Kidney (tissue), 14 donors: ENCODE results near the gene PRICKLE1. TPM values are rescaled to one million over a fixed set of nuclear protein-coding genes. Genes with fewer than 3 reads are reported as not detected.

ENCODE experiments used
- DNase-seq, 5 donors: peaks; one replicate each; pipeline ENCODE4 v3.0.0-alpha.2; 2013 to 2020
- FAIRE-seq: peaks from 2 replicates; lab custom pipeline; 2012; peaks lifted over from hg19 to GRCh38; lab: Jason Lieb, UNC
- H3K27ac ChIP-seq, 2 donors: one replicate each; pipeline ENCODE4 v1.7.0; 2013; ENCODE audit warnings: low read depth in 2 of 2, low read length in 2 of 2, inconsistent platforms in 1 of 2
- H3K27me3 ChIP-seq: one replicate; pipeline ENCODE4 v1.7.1; 2013; ENCODE audit warnings: low read length, inconsistent platforms; ENCODE audit not compliant: control insufficient read depth, insufficient read depth
- H3K36me3 ChIP-seq, 3 donors: one replicate each; pipeline versions ENCODE4 v1.7.0 to v1.7.1; 2013; ENCODE audit warnings: low read length in 3 of 3, control low read depth in 1 of 3, inconsistent platforms in 1 of 3; ENCODE audit not compliant: insufficient read depth in 3 of 3, control insufficient read depth in 2 of 3
- H3K4me1 ChIP-seq, 3 donors: one replicate each; pipeline versions ENCODE4 v1.7.0 to v1.7.1; 2013; ENCODE audit warnings: low read length in 3 of 3, inconsistent platforms in 1 of 3, low read depth in 1 of 3; ENCODE audit not compliant: control insufficient read depth in 2 of 3, insufficient read depth in 2 of 3
- H3K4me3 ChIP-seq, 3 donors: one replicate each; pipeline versions ENCODE4 v1.7.0 to v1.8.1; 2013; ENCODE audit warnings: low read length in 3 of 3, control low read depth in 1 of 3, inconsistent platforms in 1 of 3
- H3K9ac ChIP-seq, 3 donors: one replicate each; pipeline versions ENCODE4 v1.7.0 to v1.7.1; 2013; ENCODE audit warnings: low read length in 3 of 3, control low read depth in 1 of 3, inconsistent platforms in 1 of 3
- H3K9me3 ChIP-seq, 3 donors: one replicate each; pipeline versions ENCODE4 v1.7.0 to v1.7.1; 2013; ENCODE audit warnings: low read length in 3 of 3, control low read depth in 1 of 3, inconsistent platforms in 1 of 3; ENCODE audit not compliant: control insufficient read depth in 2 of 3, insufficient read depth in 1 of 3
- intact Hi-C: fragments of 100-400 bp; cut with DNase I; formaldehyde crosslinking; loops from one replicate; pipeline ENCODE4 v1.11.1; 2022
- polyA plus RNA-seq: library from polyadenylated mRNA; stranded (reverse); fragments of 350-450 nt; fragmentation: Illumina TruSeq; extraction: RNeasy Lipid Tissue Mini Kit (QIAGEN cat#74804); gene quantifications from one replicate; pipeline ENCODE4 v1.2.3, GENCODE V29; 2014; ENCODE audit warnings: low read depth, low replicate concordance; ENCODE audit not compliant: insufficient read depth
- total RNA-seq: library from RNA; stranded (reverse); fragmentation: NEBNext Ultra II Directional; extraction: Animal tissue kit (Norgen Biotek cat#: 25700); gene quantifications from one replicate; pipeline ENCODE4 v1.2.1, GENCODE V29; 2021
- TF ChIP-seq, protein P1 (sequence below): IDR thresholded peaks from 3 replicates; pipeline ENCODE4 v1.5.1; 2012; ENCODE audit warnings: mild to moderate bottlenecking, moderate library complexity, borderline replicate concordance; ENCODE audit not compliant: insufficient read depth; ENCODE audit errors: extremely low read depth
- donor health status: control.
- donor health status: control.
- donor health status: control.
- donor health status: control.
- donor health status: control.
- donor health status: DM: yes; HTN: yes; CAD: no.
- donor health status: Normal renal cell carcinoma (clear cell type).

Gene PRICKLE1
- total and polyA plus RNA-seq, 2 donors from 2014 or later, result 3.9 to 21.7 TPM

DNA sequence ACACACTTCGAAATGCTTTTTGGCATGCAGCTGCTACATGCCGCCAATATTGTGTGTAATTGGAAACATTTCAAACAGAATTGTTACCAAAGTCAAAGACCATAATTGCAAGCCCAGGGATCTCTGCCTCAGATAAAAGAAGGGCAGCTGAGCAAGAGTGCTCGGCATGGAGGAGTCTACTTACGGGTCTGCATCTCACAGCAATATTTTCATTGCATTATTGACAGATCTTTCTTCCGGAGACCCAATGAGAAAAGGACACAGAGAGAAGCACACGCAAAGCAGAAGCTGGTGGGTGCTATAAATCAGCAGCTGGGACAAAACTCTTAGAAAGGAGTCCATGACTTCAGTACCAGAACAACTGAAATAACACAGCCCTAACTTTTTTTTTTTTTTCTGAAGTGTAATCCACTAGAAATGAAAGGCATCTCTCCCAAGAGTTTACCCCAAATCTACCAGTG lies 4.9 kb downstream of the PRICKLE1 start:
- DNase-seq (peak in 1 of 5 donors; percentile 62), FAIRE-seq (no peak)
- TF ChIP-seq, protein P1, sequence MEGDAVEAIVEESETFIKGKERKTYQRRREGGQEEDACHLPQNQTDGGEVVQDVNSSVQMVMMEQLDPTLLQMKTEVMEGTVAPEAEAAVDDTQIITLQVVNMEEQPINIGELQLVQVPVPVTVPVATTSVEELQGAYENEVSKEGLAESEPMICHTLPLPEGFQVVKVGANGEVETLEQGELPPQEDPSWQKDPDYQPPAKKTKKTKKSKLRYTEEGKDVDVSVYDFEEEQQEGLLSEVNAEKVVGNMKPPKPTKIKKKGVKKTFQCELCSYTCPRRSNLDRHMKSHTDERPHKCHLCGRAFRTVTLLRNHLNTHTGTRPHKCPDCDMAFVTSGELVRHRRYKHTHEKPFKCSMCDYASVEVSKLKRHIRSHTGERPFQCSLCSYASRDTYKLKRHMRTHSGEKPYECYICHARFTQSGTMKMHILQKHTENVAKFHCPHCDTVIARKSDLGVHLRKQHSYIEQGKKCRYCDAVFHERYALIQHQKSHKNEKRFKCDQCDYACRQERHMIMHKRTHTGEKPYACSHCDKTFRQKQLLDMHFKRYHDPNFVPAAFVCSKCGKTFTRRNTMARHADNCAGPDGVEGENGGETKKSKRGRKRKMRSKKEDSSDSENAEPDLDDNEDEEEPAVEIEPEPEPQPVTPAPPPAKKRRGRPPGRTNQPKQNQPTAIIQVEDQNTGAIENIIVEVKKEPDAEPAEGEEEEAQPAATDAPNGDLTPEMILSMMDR, result no peak
- intact Hi-C loops, result loop anchor here (10.0 kb wide), 1 partner anchor 100 kb away; no protein-coding TSS in a partner anchor
- H3K27ac ChIP-seq, result no peak overlapping the region
- no peaks in the 10 kb centered on the region for H3K27me3 ChIP-seq
- peaks cover 0 to 4% (median 0%) of the 10 kb centered on the region in 3 donors for H3K4me1 ChIP-seq
- H3K4me3 ChIP-seq, result no peak overlapping the region
- no peak overlapping the region for H3K9ac ChIP-seq
- H3K9me3 ChIP-seq, result no peaks in the 10 kb centered on the region
- no peaks in the 10 kb centered on the region for H3K36me3 ChIP-seq

- Histone ChIP-seq H3K4me3 (no peak overlapping the region), H3K27me3 (no peaks in the 10 kb centered on the region), H3K4me1 (no peaks in the 10 kb centered on the region), H3K36me3 (no peaks in the 10 kb centered on the region), H3K27ac (no peak overlapping the region), H3K9me3 (no peaks in the 10 kb centered on the region), H3K9ac (no peak overlapping the region)
- DNase-seq (no peak), FAIRE-seq (no peak)
- intact Hi-C loops, result loop anchor here (10.0 kb wide), 1 partner anchor 98 kb away; no protein-coding TSS in a partner anchor
- TF ChIP-seq, protein P1, result no peak
Measured at GRCh38 chr12:42583016-42583415, 6.5 kb downstream of the PRICKLE1 start.

DNA sequence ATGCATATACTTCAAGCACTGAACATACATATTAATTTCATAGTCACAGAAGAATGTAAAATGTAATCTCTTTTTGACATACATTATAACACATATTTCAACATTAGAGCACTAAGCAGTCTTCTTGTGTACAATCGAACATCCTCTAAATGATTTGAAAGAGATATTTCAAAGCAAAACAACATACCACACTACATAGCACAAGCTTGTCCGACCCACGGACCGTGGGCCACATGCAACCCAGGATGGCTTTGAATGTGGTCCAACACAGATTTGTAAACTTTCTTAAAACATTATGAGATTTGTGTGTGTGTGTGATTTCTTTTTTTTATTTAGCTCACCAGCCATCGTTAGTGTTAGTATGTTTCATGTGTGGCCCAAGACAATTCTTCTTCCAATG lies 7.0 kb downstream of the PRICKLE1 start:
- H3K9ac ChIP-seq, result no peak overlapping the region
- H3K9me3 ChIP-seq, result no peaks in the 10 kb centered on the region
- H3K36me3 ChIP-seq, result no peaks in the 10 kb centered on the region
- H3K27me3 ChIP-seq, result no peaks in the 10 kb centered on the region
- TF ChIP-seq, protein P1, result no peak
- no peaks in the 10 kb centered on the region for H3K4me1 ChIP-seq
- DNase-seq, result no peak
- no peak overlapping the region for H3K4me3 ChIP-seq
- H3K27ac ChIP-seq, result no peak overlapping the region
- no peak for FAIRE-seq
- intact Hi-C loops, result loop anchor here (10.0 kb wide), 1 partner anchor 98 kb away; no protein-coding TSS in a partner anchor

DNA sequence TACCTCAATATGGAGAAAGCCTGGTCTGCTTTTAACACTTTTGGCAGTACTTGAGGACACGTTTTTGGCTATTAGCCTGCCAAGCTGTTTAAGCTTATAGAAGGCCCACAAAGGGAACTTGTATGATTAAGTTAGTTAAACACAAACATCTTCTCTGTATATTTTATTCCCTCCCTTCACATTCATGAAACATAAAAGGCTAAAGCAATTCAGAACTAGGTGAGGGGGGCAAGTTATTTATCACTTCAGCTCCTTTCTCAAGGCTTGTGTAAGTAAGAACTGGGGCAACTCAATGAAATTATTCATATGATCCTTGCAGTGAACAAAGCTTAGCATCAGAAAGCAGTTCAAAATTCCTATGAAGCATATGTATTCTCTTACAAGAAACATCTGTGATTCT lies 7.5 kb downstream of the PRICKLE1 start:
- TF ChIP-seq, protein P1, result no peak
- Histone ChIP-seq H3K9ac (no peak overlapping the region), H3K36me3 (no peaks in the 10 kb centered on the region), H3K27ac (no peak overlapping the region), H3K27me3 (no peaks in the 10 kb centered on the region), H3K4me3 (no peak overlapping the region), H3K9me3 (no peaks in the 10 kb centered on the region), H3K4me1 (no peaks in the 10 kb centered on the region)
- peak in 2 of 5 donors; percentile 30 to 81 for DNase-seq
- intact Hi-C loops, result loop anchor here (10.0 kb wide), 1 partner anchor 97 kb away; no protein-coding TSS in a partner anchor
- FAIRE-seq, result no peak
